Inflammatory macrophage (primary cell): ENCODE results near the gene RINT1.
"Not testable (repeated sequence)": the region's sequence is repeated elsewhere in the genome, so short reads cannot be mapped to it uniquely, and the experiment has no call there.

Source experiments
- DNase-seq, 2 donors: peaks; one replicate each; pipeline ENCODE4 v3.0.0-alpha.2; 2020 to 2022
- total RNA-seq, 18 experiments: gene quantifications; one replicate each; lab custom pipeline; 2026; ENCODE audit warnings: mixed read lengths in 6 of 18, inconsistent platforms in 2 of 18; lab: John Stamatoyannopoulos, UW

The RINT1 gene
- total RNA-seq = 13.2 to 28.3 (median 21.2) reads per million in 18 experiments

DNA sequence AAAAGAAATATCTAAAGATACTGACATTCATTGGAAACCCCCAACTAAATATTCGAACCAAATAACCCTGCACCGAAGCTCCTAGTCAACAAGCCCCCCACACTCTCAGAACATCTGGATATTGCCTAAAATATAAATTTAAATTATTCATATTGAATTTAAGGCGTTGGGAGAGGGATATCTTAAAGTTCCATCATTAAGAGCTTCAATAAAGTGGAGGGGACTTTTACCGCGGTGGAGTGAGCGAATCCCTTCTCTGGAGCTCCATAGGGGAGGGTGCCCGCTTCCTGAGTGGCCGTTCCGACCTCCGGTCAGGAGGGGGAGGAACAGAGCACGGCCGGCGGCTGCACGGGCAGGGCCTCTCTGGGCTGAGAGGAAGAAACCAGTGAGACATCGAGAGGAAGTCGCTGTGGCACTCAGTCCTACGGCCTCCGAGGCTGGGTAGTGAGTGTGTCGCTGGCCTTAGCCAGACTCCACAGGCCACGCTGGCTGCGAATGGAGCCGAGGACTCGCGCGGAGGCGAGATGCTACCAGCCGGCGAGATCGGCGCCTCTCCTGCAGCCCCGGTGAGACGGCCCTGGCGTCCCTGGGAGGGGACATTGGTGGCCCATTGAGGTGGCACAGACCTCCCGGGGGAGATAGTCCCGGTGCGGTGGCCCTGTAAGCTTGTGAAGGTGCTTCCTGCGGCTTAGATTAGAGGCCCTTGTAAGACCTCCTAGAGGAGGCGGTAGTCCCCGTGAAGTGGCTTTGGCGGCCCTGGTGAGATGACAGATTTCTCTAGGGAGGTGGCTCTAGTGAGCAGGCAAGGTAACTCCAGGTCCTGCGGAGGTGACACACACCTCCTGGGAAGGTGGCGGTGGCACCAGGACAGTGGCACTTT, at the start of gene RINT1:
TSS of gene RINT1 (plus strand) at position 410 of the 880 bp plus-strand sequence. CDS start at position 525, 115 bp downstream.
- DNase-seq = peak; percentile 96

GRCh38 chr7:105487579-105488571, 44.1 kb upstream of the RINT1 start:
- DNase-seq = peak; percentile 3 to 7

GRCh38 chr7:105489409-105489808, 42.6 kb upstream of the RINT1 start:
- DNase-seq = no peak

DNA sequence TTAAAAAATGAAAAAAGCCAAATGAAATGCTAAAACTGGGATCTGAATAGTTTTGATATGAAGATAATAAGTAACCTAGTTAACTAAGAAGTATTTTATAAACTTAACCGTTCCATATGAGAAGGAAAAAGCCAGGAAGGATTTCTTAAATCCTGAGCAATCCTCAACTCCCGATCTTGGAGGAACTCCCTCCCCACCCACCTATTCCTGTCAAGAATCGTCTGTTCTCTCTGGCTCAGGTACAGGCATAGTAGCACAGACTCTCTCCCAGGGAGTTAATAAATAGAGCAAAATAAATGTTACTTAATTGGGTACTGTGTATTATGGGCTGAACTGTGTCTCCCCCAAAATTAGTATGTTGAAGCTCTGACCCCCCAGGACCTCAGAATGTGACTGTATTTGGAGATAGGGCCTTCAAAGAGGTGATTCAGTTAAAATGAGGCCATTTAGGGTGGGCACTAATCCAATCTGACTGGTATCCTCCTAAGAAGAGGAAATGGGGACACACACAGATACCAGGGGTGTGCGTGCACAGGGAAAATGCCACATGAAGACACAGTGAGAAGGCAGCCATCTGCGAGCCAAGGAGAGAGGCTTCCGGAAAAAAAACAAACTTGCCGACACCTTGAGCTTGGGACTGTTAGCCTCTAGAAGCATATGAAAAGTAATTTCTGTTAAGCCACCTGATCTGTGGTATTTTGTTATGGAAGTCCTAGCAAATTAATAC, 38.6 kb upstream of the RINT1 start:
- DNase-seq = no peak

- no peak for DNase-seq
Observed at GRCh38 chr7:105493923-105494315, 38.1 kb upstream of the RINT1 start.

- DNase-seq = no peak
Observed at GRCh38 chr7:105496521-105496920, 35.5 kb upstream of the RINT1 start.

DNA sequence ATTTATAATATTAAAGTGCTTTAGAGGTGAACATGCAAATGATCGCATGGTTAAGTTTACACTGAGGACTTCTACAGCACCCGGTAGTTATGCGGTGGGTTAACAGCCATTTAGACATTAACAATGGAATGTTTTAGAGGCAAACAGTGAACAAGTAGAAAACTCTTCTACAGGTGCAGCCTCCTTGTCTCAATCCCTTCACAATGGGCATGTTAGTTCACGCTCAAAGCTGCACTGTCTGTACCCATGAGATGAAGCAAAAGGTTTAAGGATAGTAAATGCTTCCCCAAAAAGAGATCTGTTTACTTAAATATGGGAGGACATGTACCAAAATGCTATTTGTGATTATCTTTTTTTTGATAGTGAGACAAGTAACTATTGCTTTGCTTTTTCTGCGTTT, 35.0 kb upstream of the RINT1 start:
- DNase-seq = no peak

DNA sequence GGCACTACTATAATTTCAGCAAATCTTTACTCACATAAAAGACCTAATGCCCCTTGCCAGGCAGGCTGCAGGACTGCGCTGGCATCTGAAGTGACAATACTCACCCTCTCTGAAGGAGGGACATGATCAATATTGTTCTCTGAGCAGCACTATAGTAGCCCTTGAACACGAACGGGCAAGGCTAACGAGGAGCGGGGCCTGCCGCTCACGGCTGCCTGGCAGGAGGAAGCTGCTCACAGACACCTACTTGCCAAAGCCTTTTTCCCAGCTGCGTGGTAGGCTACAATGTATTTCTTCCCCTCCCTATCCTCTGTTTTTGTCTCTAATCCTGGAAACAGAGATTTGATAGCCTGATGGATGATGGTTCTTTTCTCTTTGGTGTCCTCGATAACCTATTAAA, 29.8 kb upstream of the RINT1 start:
- DNase-seq = no peak

- peak in 1 of 2 donors; percentile 2 for DNase-seq
Observed at GRCh38 chr7:105512415-105512814, 19.6 kb upstream of the RINT1 start.

- no peak for DNase-seq
Observed at GRCh38 chr7:105512926-105513526, 19.0 kb upstream of the RINT1 start.

GRCh38 chr7:105515610-105516009, 16.4 kb upstream of the RINT1 start:
- DNase-seq = not testable (repeated sequence)

DNA sequence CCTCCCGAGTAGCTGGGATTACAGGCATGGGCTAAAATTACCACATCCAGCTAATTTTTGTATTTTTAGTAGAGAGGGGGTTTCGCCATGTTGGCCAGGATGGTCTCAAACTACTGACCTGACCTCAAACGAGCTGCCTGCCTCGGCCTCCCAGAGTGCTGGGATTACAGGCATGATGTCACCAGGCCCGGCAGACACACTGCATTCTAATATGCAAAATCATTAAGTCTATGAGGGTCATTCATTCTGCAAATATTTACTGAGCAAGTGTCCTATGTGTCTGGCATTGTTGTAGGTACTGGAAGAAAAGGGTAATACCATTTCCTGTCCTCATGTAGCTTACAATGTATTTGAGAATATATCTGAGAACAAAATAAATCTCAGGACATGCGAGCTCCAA, 12.6 kb upstream of the RINT1 start:
- DNase-seq = no peak

GRCh38 chr7:105520620-105521019, 11.4 kb upstream of the RINT1 start:
- DNase-seq = not testable (repeated sequence)

GRCh38 chr7:105521027-105521716, 10.8 kb upstream of the RINT1 start:
- peak; percentile 46 to 76 for DNase-seq

- peak; percentile 89 to 95 for DNase-seq
Observed at GRCh38 chr7:105521717-105522463, 10.1 kb upstream of the RINT1 start, which contains the start of gene PUS7. Gene PUS7, minus strand, starts transcription at chr7:105522271. Its CDS starts 13,759 bp downstream, at chr7:105508512.

GRCh38 chr7:105524423-105524822, 7.6 kb upstream of the RINT1 start:
- DNase-seq = not testable (repeated sequence)

DNA sequence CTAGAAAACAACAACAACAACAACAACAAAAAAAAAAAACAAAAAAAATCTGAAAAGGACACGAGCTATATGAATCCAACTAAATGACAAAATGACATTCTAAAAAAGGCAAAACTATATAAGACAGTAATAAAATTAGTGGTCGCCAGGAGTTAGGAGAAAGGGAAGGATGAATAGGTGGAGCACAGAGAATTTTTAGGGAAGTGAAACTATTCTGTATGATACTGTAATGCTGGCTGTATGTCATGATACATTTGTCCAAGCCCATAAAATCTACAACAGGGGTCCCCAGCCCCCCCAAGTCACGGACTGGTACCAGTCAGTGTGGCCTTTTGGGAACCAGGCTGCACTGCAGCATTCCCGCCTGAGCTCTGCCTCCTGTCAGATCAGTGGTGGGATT, 7.2 kb upstream of the RINT1 start:
- peak in 1 of 2 donors; percentile 22 for DNase-seq

- DNase-seq = not testable (repeated sequence)
Observed at GRCh38 chr7:105527737-105528136, 4.3 kb upstream of the RINT1 start.

- DNase-seq = no peak
Observed at GRCh38 chr7:105530126-105530525, 1.9 kb upstream of the RINT1 start.

GRCh38 chr7:105530546-105530945, 1.5 kb upstream of the RINT1 start:
- DNase-seq = no peak
